ENCODE data around the gene AMELX.

Gene AMELX

DNA sequence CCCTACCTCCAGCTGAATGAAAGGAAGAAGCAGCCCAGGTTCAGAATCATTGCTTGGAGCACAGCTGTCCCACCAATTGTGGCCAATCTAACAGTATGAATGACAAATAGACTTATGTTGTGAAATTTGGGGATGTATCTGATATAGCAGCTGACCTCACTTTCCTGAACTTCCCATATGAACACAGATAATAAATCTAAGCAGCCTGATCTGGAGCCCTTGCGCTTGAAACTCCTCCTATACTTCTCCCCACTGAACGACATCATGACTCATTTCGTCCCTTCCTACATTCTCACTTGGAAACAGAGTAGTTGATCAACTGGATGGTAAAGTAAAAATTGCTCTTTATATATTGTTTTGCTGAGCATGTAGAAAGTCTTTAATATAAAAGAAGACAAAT lies 24.2 kb upstream of the AMELX start:
- peaks cover 47% of the 10 kb centered on the region for H3K4me1 ChIP-seq (ENCODE audit: control insufficient read depth, insufficient read depth, low read length, unreplicated experiment)
- H3K27me3 ChIP-seq (ENCODE audit: insufficient read depth, low read length): no peaks in the 10 kb centered on the region
- H3K79me2 ChIP-seq (ENCODE audit: control insufficient read depth, insufficient read depth, low read length, unreplicated experiment): no peaks in the 10 kb centered on the region
- no peak overlapping the region for H3K27ac ChIP-seq (ENCODE audit: low read depth, low read length)
- no peak overlapping the region for H3K4me3 ChIP-seq (ENCODE audit: low read depth, low read length)
- no peaks in the 10 kb centered on the region for H3K36me3 ChIP-seq (ENCODE audit: insufficient read depth, low read length)
- no peak overlapping the region for H2AFZ ChIP-seq (ENCODE audit: low read length, unreplicated experiment)

DNA sequence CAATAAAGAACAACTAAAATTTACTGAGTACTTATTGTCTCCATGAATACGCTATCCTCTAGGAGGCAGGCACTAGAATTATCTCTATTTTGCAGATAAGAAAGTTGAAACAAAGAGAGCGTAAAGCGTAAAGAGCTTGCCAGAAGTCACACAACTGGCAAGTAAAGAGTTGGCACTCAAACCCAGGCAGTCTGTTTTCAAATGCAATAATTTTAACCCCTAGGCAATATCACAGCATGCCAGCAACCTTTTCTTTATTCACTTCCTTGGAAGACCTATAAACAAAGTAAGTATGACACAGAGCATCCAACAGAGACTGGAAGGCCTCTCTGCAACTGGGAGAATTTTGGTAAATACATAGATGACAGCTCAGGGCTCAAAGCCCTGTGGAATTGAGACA lies 23.2 kb upstream of the AMELX start:
- no peaks in the 10 kb centered on the region for H3K79me2 ChIP-seq (ENCODE audit: control insufficient read depth, insufficient read depth, low read length, unreplicated experiment)
- no peak overlapping the region for H3K27ac ChIP-seq (ENCODE audit: low read depth, low read length)
- H3K4me1 ChIP-seq (ENCODE audit: control insufficient read depth, insufficient read depth, low read length, unreplicated experiment): peaks cover 47% of the 10 kb centered on the region
- H3K27me3 ChIP-seq (ENCODE audit: insufficient read depth, low read length): no peaks in the 10 kb centered on the region
- no peak overlapping the region for H2AFZ ChIP-seq (ENCODE audit: low read length, unreplicated experiment)
- H3K4me3 ChIP-seq (ENCODE audit: low read depth, low read length): no peak overlapping the region
- no peaks in the 10 kb centered on the region for H3K36me3 ChIP-seq (ENCODE audit: insufficient read depth, low read length)

DNA sequence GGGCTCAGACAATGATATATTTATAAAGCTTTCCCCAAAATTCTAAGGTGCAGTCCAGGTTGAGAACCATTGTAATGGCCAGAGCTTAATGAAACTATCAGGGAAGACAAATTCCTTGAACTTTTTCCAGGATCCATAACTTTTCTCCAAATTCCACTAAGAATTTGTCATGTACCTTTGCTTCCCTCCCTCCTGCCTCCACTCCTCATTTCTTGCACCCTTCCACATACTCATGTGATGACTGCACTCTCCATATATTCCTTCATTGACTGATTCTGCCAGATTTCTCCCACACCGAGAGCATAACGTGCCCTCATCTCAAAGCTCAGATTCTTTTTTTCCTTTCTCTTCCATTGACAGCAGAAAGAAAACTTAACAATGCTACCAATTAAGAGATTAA lies 20.9 kb upstream of the AMELX start:
- Histone ChIP-seq H2AFZ (ENCODE audit: low read length, unreplicated experiment) (no peak overlapping the region), H3K27ac (ENCODE audit: low read depth, low read length) (no peak overlapping the region), H3K4me3 (ENCODE audit: low read depth, low read length) (no peak overlapping the region), H3K27me3 (ENCODE audit: insufficient read depth, low read length) (no peaks in the 10 kb centered on the region), H3K4me1 (ENCODE audit: control insufficient read depth, insufficient read depth, low read length, unreplicated experiment) (peaks cover 44% of the 10 kb centered on the region), H3K36me3 (ENCODE audit: insufficient read depth, low read length) (no peaks in the 10 kb centered on the region), H3K79me2 (ENCODE audit: control insufficient read depth, insufficient read depth, low read length, unreplicated experiment) (no peaks in the 10 kb centered on the region)

DNA sequence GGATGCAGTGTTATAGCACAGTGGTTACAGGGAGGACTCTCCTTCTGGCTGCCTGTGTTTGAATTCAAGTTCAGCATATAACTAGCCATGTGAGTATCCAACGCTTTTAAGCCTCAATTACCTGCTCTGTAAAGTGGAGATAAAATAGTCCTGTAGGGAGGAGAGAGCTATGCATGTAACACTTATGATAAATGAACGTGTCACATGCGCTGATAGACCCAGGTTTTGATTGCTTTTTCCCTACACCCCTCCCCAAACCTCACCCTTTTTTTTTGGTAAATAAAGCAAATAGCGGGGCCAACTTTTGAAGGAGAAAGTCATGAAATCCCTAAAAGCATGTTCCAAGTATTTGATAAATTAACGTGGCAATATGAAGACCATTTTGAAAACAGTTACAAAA lies 20.4 kb upstream of the AMELX start:
- Histone ChIP-seq H3K4me1 (ENCODE audit: control insufficient read depth, insufficient read depth, low read length, unreplicated experiment) (peaks cover 38% of the 10 kb centered on the region), H3K79me2 (ENCODE audit: control insufficient read depth, insufficient read depth, low read length, unreplicated experiment) (no peaks in the 10 kb centered on the region), H3K27me3 (ENCODE audit: insufficient read depth, low read length) (no peaks in the 10 kb centered on the region)

DNA sequence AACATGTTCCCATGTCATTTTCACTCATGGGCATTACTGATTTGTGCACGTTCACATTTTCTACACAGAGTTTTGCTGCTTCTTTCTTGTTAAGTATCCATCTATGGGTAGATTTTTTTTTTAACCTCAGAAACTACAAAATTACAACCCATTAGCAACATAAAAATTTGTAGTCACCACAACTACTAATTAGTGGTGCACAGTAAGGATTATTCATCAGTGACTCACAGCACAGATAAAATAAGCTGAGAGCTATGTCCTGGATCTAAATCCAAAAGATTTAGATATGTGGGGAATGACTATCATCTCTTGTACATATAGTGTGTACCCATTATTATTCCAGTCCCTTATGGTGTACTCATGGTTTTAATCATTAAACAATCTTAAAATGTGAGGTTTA lies 19.7 kb upstream of the AMELX start:
- peaks cover 35% of the 10 kb centered on the region for H3K4me1 ChIP-seq (ENCODE audit: control insufficient read depth, insufficient read depth, low read length, unreplicated experiment)
- H3K4me3 ChIP-seq (ENCODE audit: low read depth, low read length): no peak overlapping the region
- H3K36me3 ChIP-seq (ENCODE audit: insufficient read depth, low read length): no peaks in the 10 kb centered on the region
- no peaks in the 10 kb centered on the region for H3K79me2 ChIP-seq (ENCODE audit: control insufficient read depth, insufficient read depth, low read length, unreplicated experiment)
- H3K27me3 ChIP-seq (ENCODE audit: insufficient read depth, low read length): no peaks in the 10 kb centered on the region
- H2AFZ ChIP-seq (ENCODE audit: low read length, unreplicated experiment): no peak overlapping the region
- no peak overlapping the region for H3K27ac ChIP-seq (ENCODE audit: low read depth, low read length)

More for the DNA sequence above, 20.4 kb upstream of the AMELX start:
- Histone ChIP-seq H2AFZ (ENCODE audit: low read length, unreplicated experiment) (no peak overlapping the region), H3K4me3 (ENCODE audit: low read depth, low read length) (no peak overlapping the region), H3K27ac (ENCODE audit: low read depth, low read length) (no peak overlapping the region), H3K36me3 (ENCODE audit: insufficient read depth, low read length) (no peaks in the 10 kb centered on the region)

DNA sequence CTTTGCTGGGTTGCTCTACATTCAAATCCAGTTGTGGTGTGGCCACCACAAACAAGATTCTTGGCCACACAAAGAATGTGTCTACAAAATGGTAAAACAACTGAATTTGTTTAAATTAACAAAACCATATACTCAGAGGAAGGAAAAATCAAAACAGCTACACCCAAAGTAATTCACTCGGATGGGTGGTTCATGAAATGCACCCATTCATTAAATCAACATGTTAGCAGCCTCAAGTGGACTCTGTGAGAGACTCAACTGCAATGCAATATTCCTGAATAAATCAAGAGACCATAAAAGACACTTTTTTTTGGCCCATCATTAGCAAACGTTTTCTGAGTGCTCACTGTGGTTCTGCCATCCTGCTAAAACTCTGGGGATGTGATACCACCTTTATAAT lies 11.2 kb upstream of the AMELX start:
- Histone ChIP-seq H3K79me2 (ENCODE audit: control insufficient read depth, insufficient read depth, low read length, unreplicated experiment) (no peaks in the 10 kb centered on the region), H3K27ac (ENCODE audit: low read depth, low read length) (no peak overlapping the region), H3K4me3 (ENCODE audit: low read depth, low read length) (no peak overlapping the region), H3K27me3 (ENCODE audit: insufficient read depth, low read length) (no peaks in the 10 kb centered on the region), H3K4me1 (ENCODE audit: control insufficient read depth, insufficient read depth, low read length, unreplicated experiment) (no peaks in the 10 kb centered on the region), H3K36me3 (ENCODE audit: insufficient read depth, low read length) (no peaks in the 10 kb centered on the region), H2AFZ (ENCODE audit: low read length, unreplicated experiment) (no peak overlapping the region)

DNA sequence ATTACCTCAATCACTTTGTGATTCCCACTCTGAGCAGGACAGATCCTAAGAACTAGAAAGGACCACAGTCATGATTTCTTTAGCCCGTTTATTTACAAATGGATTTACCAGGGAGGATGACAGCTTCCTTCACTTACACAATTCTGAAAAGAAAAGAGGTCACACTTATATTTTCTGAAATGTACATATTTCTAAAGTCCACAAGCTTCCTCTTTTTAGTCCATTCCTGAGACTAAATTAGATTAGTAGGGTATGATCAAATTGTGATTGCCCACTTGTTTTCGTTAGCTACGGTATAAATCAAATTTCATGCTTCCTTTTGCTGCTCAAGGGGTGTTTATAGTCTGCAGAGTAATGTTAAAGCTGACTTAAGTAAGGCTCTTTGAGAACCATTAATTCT lies 7.6 kb upstream of the AMELX start:
- Histone ChIP-seq H3K27me3 (ENCODE audit: insufficient read depth, low read length) (no peaks in the 10 kb centered on the region), H3K27ac (ENCODE audit: low read depth, low read length) (no peak overlapping the region)

DNA sequence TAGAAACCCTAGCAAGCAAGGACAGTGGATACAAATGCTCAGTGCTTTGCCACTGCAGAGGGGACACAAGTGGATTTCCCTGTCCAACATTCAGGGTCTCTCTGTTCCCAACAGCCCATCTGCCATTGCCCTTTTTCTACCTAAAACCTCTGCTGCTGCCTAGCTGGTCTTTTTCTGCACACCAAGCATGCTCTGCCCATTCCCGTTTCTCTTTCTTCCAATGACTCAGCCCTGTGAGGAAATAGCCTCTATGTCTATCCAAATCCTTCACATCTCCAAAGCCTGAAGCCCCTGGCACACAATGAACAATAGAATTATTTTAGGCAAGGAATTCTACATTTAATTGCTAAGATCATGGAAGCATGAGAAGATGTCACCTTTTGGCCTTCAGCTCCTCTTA lies 5.7 kb upstream of the AMELX start:
- Histone ChIP-seq H3K79me2 (ENCODE audit: control insufficient read depth, insufficient read depth, low read length, unreplicated experiment) (no peaks in the 10 kb centered on the region), H3K4me1 (ENCODE audit: control insufficient read depth, insufficient read depth, low read length, unreplicated experiment) (peaks cover 3% of the 10 kb centered on the region), H3K4me3 (ENCODE audit: low read depth, low read length) (no peak overlapping the region), H3K27me3 (ENCODE audit: insufficient read depth, low read length) (no peaks in the 10 kb centered on the region), H3K27ac (ENCODE audit: low read depth, low read length) (no peak overlapping the region), H3K36me3 (ENCODE audit: insufficient read depth, low read length) (no peaks in the 10 kb centered on the region), H2AFZ (ENCODE audit: low read length, unreplicated experiment) (no peak overlapping the region)

More for the DNA sequence above, 7.6 kb upstream of the AMELX start:
- no peaks in the 10 kb centered on the region for H3K79me2 ChIP-seq (ENCODE audit: control insufficient read depth, insufficient read depth, low read length, unreplicated experiment)
- peaks cover 3% of the 10 kb centered on the region for H3K4me1 ChIP-seq (ENCODE audit: control insufficient read depth, insufficient read depth, low read length, unreplicated experiment)
- H2AFZ ChIP-seq (ENCODE audit: low read length, unreplicated experiment): no peak overlapping the region
- H3K4me3 ChIP-seq (ENCODE audit: low read depth, low read length): no peak overlapping the region
- H3K36me3 ChIP-seq (ENCODE audit: insufficient read depth, low read length): no peaks in the 10 kb centered on the region

DNA sequence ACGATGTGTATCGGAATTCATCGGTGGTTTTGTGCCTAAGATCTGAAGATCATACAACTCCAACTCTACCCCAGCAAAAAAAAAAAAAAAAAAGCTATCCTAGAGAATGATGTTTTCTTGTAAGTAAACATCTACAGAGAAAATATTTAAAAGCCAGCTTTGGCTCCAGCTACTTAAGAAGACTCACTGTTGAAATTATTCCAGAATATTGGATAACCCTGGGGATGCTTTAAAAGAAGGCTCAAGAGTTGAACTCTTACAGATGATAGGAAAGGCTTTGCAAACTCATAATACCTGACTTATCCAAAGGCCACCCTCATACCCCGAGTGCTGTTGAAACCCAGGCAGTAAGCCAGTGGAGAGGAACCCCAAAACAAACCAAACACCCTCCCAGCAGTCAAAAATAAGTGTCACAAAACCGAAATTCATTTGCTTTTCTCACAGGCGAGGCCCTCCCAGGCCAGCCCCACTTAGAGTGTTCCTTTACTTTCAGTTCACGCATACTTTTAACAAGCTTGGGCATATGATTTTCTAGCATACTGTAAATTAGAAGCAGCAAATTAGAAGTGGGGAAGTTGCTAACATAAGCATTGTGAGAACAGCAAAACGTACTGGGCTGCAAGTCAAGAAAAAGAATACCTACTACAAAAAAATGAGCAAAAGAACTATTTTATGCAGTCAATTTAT lies 2.7 kb upstream of the AMELX start:
- Histone ChIP-seq H3K36me3 (ENCODE audit: insufficient read depth, low read length) (no peaks in the 10 kb centered on the region), H3K4me1 (ENCODE audit: control insufficient read depth, insufficient read depth, low read length, unreplicated experiment) (peaks cover 3% of the 10 kb centered on the region), H2AFZ (ENCODE audit: low read length, unreplicated experiment) (no peak overlapping the region), H3K79me2 (ENCODE audit: control insufficient read depth, insufficient read depth, low read length, unreplicated experiment) (no peaks in the 10 kb centered on the region), H3K27me3 (ENCODE audit: insufficient read depth, low read length) (no peaks in the 10 kb centered on the region), H3K27ac (ENCODE audit: low read depth, low read length) (no peak overlapping the region), H3K4me3 (ENCODE audit: low read depth, low read length) (no peak overlapping the region)

DNA sequence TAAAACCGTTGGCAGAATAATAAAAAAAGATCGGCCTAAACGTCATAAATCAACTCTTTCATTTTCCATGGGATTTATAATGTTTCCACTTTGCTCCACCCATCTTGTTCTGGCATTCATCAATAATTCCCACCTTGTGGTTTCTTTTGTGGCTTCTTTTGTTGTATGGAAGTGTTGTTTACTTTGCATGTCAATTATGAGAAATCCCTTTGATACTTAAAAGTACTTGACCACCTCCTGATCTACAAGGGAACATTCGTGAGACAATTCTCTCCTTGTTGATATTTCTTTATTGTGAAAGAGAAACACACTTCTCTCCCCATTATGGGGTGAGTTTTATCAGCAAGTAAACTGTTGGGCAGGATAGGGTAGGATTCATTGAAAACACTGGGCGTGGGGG lies 2.8 kb downstream of the AMELX start:
- H2AFZ ChIP-seq (ENCODE audit: low read length, unreplicated experiment): no peak overlapping the region
- H3K27me3 ChIP-seq (ENCODE audit: insufficient read depth, low read length): no peaks in the 10 kb centered on the region
- H3K4me3 ChIP-seq (ENCODE audit: low read depth, low read length): no peak overlapping the region
- no peaks in the 10 kb centered on the region for H3K79me2 ChIP-seq (ENCODE audit: control insufficient read depth, insufficient read depth, low read length, unreplicated experiment)
- H3K4me1 ChIP-seq (ENCODE audit: control insufficient read depth, insufficient read depth, low read length, unreplicated experiment): no peaks in the 10 kb centered on the region
- H3K36me3 ChIP-seq (ENCODE audit: insufficient read depth, low read length): no peaks in the 10 kb centered on the region
- no peak overlapping the region for H3K27ac ChIP-seq (ENCODE audit: low read depth, low read length)

DNA sequence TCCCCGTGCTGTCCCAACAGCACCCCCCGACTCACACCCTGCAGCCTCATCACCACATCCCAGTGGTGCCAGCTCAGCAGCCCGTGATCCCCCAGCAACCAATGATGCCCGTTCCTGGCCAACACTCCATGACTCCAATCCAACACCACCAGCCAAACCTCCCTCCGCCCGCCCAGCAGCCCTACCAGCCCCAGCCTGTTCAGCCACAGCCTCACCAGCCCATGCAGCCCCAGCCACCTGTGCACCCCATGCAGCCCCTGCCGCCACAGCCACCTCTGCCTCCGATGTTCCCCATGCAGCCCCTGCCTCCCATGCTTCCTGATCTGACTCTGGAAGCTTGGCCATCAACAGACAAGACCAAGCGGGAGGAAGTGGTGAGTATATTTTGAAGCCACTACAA lies 5.4 kb downstream of the AMELX start:
- Histone ChIP-seq H3K27ac (ENCODE audit: low read depth, low read length) (no peak overlapping the region), H2AFZ (ENCODE audit: low read length, unreplicated experiment) (no peak overlapping the region), H3K4me1 (ENCODE audit: control insufficient read depth, insufficient read depth, low read length, unreplicated experiment) (no peaks in the 10 kb centered on the region), H3K79me2 (ENCODE audit: control insufficient read depth, insufficient read depth, low read length, unreplicated experiment) (no peaks in the 10 kb centered on the region), H3K36me3 (ENCODE audit: insufficient read depth, low read length) (no peaks in the 10 kb centered on the region), H3K4me3 (ENCODE audit: low read depth, low read length) (no peak overlapping the region), H3K27me3 (ENCODE audit: insufficient read depth, low read length) (no peaks in the 10 kb centered on the region)

All from ACC112 (cell line).